Osteocyte (in vitro differentiated cells): ENCODE data around the gene RACGAP1. TPM values are rescaled to one million over a fixed set of nuclear protein-coding genes. Genes with fewer than 3 reads are reported as not detected.
"Not testable (repeated sequence)": the region's sequence is repeated elsewhere in the genome, so short reads cannot be mapped to it uniquely, and the experiment has no call there.

Experiments
- DNase-seq: peaks from one replicate; pipeline ENCODE4 v3.0.0; 2021; ENCODE audit warnings: mixed read lengths; ENCODE audit not compliant: unreplicated experiment; ENCODE audit errors: extremely low spot score
- H3K27ac Mint-ChIP-seq: one replicate; pipeline ENCODE4 v1.8.0; 2021; ENCODE audit warnings: mild to moderate bottlenecking, mixed read lengths; ENCODE audit not compliant: unreplicated experiment
- H3K27me3 Mint-ChIP-seq: one replicate; pipeline ENCODE4 v1.8.0; 2021; ENCODE audit warnings: mixed read lengths; ENCODE audit not compliant: unreplicated experiment
- H3K36me3 Mint-ChIP-seq: one replicate; pipeline ENCODE4 v1.8.0; 2021; ENCODE audit warnings: mixed read lengths; ENCODE audit not compliant: unreplicated experiment
- H3K4me1 Mint-ChIP-seq: one replicate; pipeline ENCODE4 v1.8.0; 2021; ENCODE audit warnings: mixed read lengths; ENCODE audit not compliant: unreplicated experiment
- H3K4me3 Mint-ChIP-seq: one replicate; pipeline ENCODE4 v1.8.0; 2021; ENCODE audit warnings: mild to moderate bottlenecking, moderate library complexity, mixed read lengths; ENCODE audit not compliant: unreplicated experiment
- H3K9me3 Mint-ChIP-seq: one replicate; pipeline ENCODE4 v1.8.0; 2021; ENCODE audit warnings: mixed read lengths; ENCODE audit not compliant: unreplicated experiment
- total RNA-seq: library from RNA; stranded (reverse); gene quantifications from 2 replicates; pipeline ENCODE4 v1.2.1, GENCODE V29; 2021
- TF ChIP-seq, protein P1 (sequence below): fragments of 200-600 bp; sonication (generic); IDR thresholded peaks from 2 replicates; pipeline ENCODE4 v1.5.0; 2021; ENCODE audit warnings: antibody characterized with exemption, mild to moderate bottlenecking, moderate library complexity

The RACGAP1 gene
- total RNA-seq, 1 donor from 2014 or later = 25.9 TPM

DNA sequence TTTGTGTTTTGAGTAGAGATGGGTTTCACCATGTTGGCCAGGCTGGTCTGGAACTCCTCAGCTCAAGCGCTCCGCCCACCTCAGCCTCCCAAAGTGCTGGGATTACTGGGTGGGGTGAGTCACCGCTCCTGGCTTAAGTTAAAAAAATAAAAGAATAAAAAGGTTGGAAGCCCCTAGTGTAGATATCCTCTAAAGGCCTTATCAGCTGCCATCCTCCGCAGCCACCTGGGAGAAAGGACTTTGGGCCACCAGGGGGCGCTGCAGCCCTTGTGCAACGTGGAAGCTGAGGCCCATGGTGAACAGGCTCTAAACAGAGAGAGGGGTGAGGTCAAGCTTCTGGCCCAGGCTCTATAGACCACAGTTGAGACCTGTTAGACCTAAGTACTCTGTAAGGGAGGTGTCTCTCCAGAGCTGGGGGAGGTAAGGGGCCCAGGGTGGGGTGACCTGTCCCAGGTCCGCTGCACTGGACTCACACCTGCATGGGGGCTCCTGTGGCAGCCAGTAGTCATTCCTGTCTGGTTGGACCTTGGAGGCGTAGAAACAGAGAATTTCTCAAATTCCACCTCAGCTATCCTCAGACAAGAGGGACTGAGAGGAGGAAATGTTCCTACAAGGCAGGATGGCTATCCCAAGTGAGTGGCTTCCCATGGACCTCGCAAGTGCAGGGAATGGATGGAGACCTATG is 14.0 kb upstream of the RACGAP1 start:
- no peak for DNase-seq
- H3K27ac Mint-ChIP-seq = no peak overlapping the region
- H3K4me3 Mint-ChIP-seq = no peak overlapping the region
- H3K36me3 Mint-ChIP-seq = no peaks in the 10 kb centered on the region
- no peaks in the 10 kb centered on the region for H3K4me1 Mint-ChIP-seq
- peaks cover 3% of the 10 kb centered on the region for H3K27me3 Mint-ChIP-seq
- TF ChIP-seq, protein P1, sequence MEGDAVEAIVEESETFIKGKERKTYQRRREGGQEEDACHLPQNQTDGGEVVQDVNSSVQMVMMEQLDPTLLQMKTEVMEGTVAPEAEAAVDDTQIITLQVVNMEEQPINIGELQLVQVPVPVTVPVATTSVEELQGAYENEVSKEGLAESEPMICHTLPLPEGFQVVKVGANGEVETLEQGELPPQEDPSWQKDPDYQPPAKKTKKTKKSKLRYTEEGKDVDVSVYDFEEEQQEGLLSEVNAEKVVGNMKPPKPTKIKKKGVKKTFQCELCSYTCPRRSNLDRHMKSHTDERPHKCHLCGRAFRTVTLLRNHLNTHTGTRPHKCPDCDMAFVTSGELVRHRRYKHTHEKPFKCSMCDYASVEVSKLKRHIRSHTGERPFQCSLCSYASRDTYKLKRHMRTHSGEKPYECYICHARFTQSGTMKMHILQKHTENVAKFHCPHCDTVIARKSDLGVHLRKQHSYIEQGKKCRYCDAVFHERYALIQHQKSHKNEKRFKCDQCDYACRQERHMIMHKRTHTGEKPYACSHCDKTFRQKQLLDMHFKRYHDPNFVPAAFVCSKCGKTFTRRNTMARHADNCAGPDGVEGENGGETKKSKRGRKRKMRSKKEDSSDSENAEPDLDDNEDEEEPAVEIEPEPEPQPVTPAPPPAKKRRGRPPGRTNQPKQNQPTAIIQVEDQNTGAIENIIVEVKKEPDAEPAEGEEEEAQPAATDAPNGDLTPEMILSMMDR = peak; percentile 82
- H3K9me3 Mint-ChIP-seq = no peaks in the 10 kb centered on the region

DNA sequence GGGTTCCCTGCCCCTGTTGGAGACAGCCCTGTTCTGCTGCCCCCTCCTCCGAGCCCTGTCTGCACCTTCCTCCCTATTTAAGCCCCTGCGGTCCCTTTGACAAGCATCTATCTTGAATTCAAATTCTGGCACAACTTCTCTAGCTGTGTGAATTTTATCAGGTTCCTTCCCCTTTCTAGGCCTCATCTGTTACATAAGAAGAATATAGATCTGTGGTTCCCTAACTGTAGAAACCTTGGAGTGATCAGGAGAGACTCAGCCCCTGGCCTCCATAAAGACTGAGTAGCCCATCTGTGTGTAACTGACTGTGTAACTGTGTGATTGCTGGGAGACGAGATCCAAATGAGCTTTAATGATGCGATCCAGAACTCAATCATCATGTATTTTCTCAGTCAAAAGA is 13.0 kb upstream of the RACGAP1 start:
- TF ChIP-seq, protein P1 = no peak
- no peak overlapping the region for H3K4me3 Mint-ChIP-seq
- DNase-seq = no peak
- no peaks in the 10 kb centered on the region for H3K36me3 Mint-ChIP-seq
- H3K9me3 Mint-ChIP-seq = no peaks in the 10 kb centered on the region
- no peaks in the 10 kb centered on the region for H3K4me1 Mint-ChIP-seq
- no peak overlapping the region for H3K27ac Mint-ChIP-seq
- H3K27me3 Mint-ChIP-seq = peaks cover 3% of the 10 kb centered on the region

DNA sequence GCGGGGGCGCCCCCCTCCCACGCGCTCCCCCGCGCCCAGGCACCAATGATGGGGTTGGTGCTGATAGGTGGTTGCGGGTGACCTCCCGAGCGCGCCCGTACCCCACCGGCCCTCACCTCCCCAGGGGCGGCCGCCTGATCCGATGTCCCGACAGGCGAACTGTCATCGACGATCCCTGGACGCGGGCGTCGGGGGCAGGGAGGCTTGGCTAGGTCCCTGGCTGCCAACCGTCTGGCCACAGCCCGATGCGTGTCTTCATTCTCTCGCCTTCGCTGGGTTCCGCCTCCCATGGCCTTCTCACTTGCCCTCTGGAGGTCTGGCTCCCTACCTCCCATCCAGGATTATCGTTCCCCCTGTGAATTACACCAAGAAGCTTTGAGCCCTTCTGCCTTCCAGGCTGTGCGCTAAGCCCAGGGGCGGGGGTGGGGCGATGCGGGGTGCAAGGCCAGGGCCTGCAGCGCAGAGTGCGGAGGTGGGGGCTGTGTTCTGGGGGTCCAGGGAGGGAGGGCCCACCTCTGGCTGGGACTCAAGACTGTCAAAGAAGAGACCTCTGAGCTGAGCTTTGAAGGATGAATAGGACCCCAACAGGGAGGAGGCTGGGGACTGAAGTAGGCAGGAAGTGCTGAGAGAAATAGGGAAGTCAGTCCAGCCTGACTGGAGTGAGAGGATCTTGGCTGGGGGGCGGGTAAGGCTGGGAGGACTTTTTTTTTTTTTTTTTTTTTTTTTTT is 7.7 kb upstream of the RACGAP1 start:
- Mint-ChIP-seq H3K27ac (no peak overlapping the region), H3K27me3 (no peaks in the 10 kb centered on the region), H3K4me1 (no peaks in the 10 kb centered on the region), H3K9me3 (no peaks in the 10 kb centered on the region), H3K36me3 (no peaks in the 10 kb centered on the region), H3K4me3 (no peak overlapping the region)
- TF ChIP-seq, protein P1 = no peak
- DNase-seq = no peak

DNA sequence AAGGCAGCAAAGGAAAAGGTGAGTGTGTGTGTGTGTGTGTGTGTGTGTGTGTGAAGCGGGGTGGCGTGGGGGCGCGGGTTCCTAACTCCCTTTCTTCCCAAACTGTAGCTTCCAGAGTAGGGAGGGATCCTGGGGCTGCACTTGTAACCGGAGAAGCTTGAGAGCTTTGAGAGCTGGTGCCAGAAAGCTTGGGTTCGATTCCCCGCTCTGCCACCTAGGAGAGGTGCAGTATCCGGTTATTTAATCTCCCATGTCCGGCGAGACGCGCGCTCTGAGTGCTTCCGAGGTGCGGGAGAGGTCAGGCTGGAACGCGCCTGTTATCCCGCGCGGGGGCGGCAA is 7.2 kb upstream of the RACGAP1 start:
- no peaks in the 10 kb centered on the region for H3K9me3 Mint-ChIP-seq
- no peak for DNase-seq
- no peaks in the 10 kb centered on the region for H3K36me3 Mint-ChIP-seq
- TF ChIP-seq, protein P1 = no peak
- no peak overlapping the region for H3K27ac Mint-ChIP-seq
- no peaks in the 10 kb centered on the region for H3K4me1 Mint-ChIP-seq
- H3K4me3 Mint-ChIP-seq = no peak overlapping the region
- H3K27me3 Mint-ChIP-seq = no peaks in the 10 kb centered on the region

DNA sequence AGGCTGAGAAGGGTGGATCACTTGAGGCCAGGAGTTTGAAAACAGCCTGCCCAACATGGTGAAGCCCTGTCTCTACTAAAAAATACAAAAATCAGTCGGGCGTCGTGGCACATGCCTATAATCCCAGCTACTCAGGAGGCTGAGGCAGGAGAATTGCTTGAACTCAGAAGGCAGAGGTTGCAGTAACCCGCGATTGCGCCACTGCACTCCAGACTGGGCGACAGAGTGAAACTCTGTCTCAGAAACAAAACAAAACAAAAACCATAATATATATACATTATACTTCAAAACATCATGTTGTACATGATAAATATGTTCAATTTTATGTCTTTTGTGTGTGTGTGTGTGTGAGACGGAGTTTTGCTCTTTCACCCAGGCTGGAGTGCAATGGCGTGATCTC is 5.2 kb upstream of the RACGAP1 start:
- not testable (repeated sequence) for H3K9me3 Mint-ChIP-seq

More for the DNA sequence above, 5.2 kb upstream of the RACGAP1 start:
- H3K4me3 Mint-ChIP-seq, H3K4me1 Mint-ChIP-seq, DNase-seq, H3K36me3 Mint-ChIP-seq, H3K27me3 Mint-ChIP-seq, H3K27ac Mint-ChIP-seq: not testable (repeated sequence)
